Heart right ventricle (tissue), 16 donors: Measurements from ENCODE around the gene WDR12. TPM values are rescaled to one million over a fixed set of nuclear protein-coding genes. Genes with fewer than 3 reads are reported as not detected.
A peak's percentile ranks its signal among the peaks of the same experiment; 100 is the strongest.

ENCODE experiments used
- ATAC-seq, 8 donors: fragments of 200-7000 bp; cut with Tn5 transposase; one replicate each; pipeline ENCODE4 v1.9.1; 2020; ENCODE audit warnings: mild to moderate bottlenecking in 8 of 8, moderate library complexity in 8 of 8, moderate number of reproducible peaks in 1 of 8
- DNase-seq, 2 donors: peaks; one replicate each; pipeline ENCODE4 v3.0.0-alpha.2; 2020
- H3K27ac ChIP-seq, 10 donors: fragments of 200-600 bp; sonication (generic) in 2 of 10; one replicate each; pipeline versions ENCODE4 v1.5.0 to v1.8.0; 2020 to 2022; ENCODE audit warnings: mild to moderate bottlenecking in 3 of 10
- H3K27me3 ChIP-seq, 7 donors: fragments of 200-600 bp; one replicate each; pipeline ENCODE4 v1.8.0; 2021 to 2022; ENCODE audit warnings: mild to moderate bottlenecking in 2 of 7
- H3K36me3 ChIP-seq, 9 donors: fragments of 200-600 bp; sonication (generic) in 1 of 9; one replicate each; pipeline versions ENCODE4 v1.5.0 to v1.8.0; 2020 to 2022; ENCODE audit warnings: mild to moderate bottlenecking in 2 of 9
- H3K4me1 ChIP-seq, 9 donors: fragments of 200-600 bp; sonication (generic) in 1 of 9; one replicate each; pipeline versions ENCODE4 v1.5.0 to v1.8.0; 2020 to 2022; ENCODE audit warnings: mild to moderate bottlenecking in 4 of 9
- H3K4me3 ChIP-seq, 10 donors: fragments of 200-600 bp; sonication (generic) in 2 of 10; one replicate each; pipeline versions ENCODE4 v1.5.0 to v1.8.0; 2020 to 2022; ENCODE audit warnings: mild to moderate bottlenecking in 7 of 10, moderate library complexity in 2 of 10
- H3K9me3 ChIP-seq, 11 donors: fragments of 200-600 bp in 10 of 11; sonication (generic) in 2 of 11; one replicate each; pipeline versions ENCODE4 v1.5.0 to v1.8.0; 2013 to 2022; ENCODE audit warnings: mild to moderate bottlenecking in 2 of 11, control low read depth in 1 of 11, moderate library complexity in 1 of 11
- CTCF ChIP-seq, 9 donors: fragments of 200-600 bp; sonication (generic) in 2 of 9; IDR thresholded peaks; one replicate each; pipeline versions ENCODE4 v1.5.0 to v1.8.0; 2021 to 2022; ENCODE audit warnings: antibody characterized with exemption in 9 of 9, mild to moderate bottlenecking in 5 of 9, moderate library complexity in 1 of 9
- WGBS, 2 donors: extraction: QIAGEN DNeasy Blood & Tissue Kit; methylation state at CpG; one replicate each; pipeline ENCODE4 v1.1.7; 2013; ENCODE audit warnings: inconsistent platforms in 1 of 2; 5-methylcytosine and 5-hydroxymethylcytosine counted together
- intact Hi-C, 10 donors: fragments of 100-400 bp; cut with DNase I; formaldehyde crosslinking; loops; one replicate each; pipeline versions ENCODE4 v1.11.1 to v1.14.2; 2022
- polyA plus RNA-seq, 2 donors: library from polyadenylated mRNA; stranded (reverse); fragments of 200-250 nt; gene quantifications; one replicate each; pipeline ENCODE4 v1.2.3, GENCODE V29; 2013
- total RNA-seq, 10 donors: library from RNA; stranded (reverse); fragmentation: NEBNext Ultra II Directional in 3 of 10; extraction: Animal tissue kit (Norgen Biotek cat#: 25700) in 3 of 10; gene quantifications; one replicate each; pipeline versions ENCODE4 v1.2.1 to v1.2.4, GENCODE V29; 2021 to 2023
- donor health status: Arrhythmogenic right ventricular cardiomyopathy.
- donor health status: ischemic (EF 13 %, LVEDD 7.1; RV severe dilation, severe dysfunction).
- donor health status: healthy with polysubstance abuse.
- donor health status: DM: no; HTN: yes; CAD: no.
- donor health status: DM: no; HTN: no; CAD: no.
- donor health status: ischemic (EF 25% LVEDD 6.9; RV normal size, moderate dysfunction).
- donor health status: ischemic (EF 25% LVEDD 5.7; RV mildly dilated, moderate dysfunction).
- donor health status: healthy.
- donor health status: DM: yes; HTN: yes; CAD: no.
- donor health status: Ischemic cardiomyopathy.
- donor health status: ischemic (EF 35%, LVEDD 5.7; RV mildly dilated, moderate dysfunction).
- donor health status: nonischemic (EF 11% LVEDD 7.7; RV severe dilation, severe dysfunction).
- donor health status: DM: yes; HTN: yes; CAD: no.
- donor health status: PGD.
- donor health status: ischemic (EF 29% LVEDD 5.4; RV normal size, mild dysfunction).
- donor health status: nonischemic (EF 23%, LVEDD 6.1; RV moderate dilation, normal function).

Gene WDR12
- total and polyA plus RNA-seq, 12 donors = 15.4 to 52.6 (median 44.3) TPM

GRCh38 chr2:202885190-202885589 lies 26.3 kb downstream of the WDR12 start:
- 72% methylated on average over 7 of the region's 7 CpGs for WGBS, 2 donors
- peaks cover 0 to 11% (median 0%) of the 10 kb centered on the region in 9 donors for H3K4me1 ChIP-seq
- peaks cover 0 to 95% (median 27%) of the 10 kb centered on the region in 9 donors for H3K36me3 ChIP-seq
- ATAC-seq (peak in 4 of 8 donors; percentile 46 to 68 (median 65)), DNase-seq (no peak)
- no peak overlapping the region for H3K4me3 ChIP-seq
- no peaks in the 10 kb centered on the region for H3K9me3 ChIP-seq
- H3K27me3 ChIP-seq = no peaks in the 10 kb centered on the region
- intact Hi-C loops = no loop called here
- H3K27ac ChIP-seq = peak overlapping the region in 1 of 10 donors; percentile 40
- TF ChIP-seq CTCF (IDR thresholded peaks at IDR 0.05) = no peak

DNA sequence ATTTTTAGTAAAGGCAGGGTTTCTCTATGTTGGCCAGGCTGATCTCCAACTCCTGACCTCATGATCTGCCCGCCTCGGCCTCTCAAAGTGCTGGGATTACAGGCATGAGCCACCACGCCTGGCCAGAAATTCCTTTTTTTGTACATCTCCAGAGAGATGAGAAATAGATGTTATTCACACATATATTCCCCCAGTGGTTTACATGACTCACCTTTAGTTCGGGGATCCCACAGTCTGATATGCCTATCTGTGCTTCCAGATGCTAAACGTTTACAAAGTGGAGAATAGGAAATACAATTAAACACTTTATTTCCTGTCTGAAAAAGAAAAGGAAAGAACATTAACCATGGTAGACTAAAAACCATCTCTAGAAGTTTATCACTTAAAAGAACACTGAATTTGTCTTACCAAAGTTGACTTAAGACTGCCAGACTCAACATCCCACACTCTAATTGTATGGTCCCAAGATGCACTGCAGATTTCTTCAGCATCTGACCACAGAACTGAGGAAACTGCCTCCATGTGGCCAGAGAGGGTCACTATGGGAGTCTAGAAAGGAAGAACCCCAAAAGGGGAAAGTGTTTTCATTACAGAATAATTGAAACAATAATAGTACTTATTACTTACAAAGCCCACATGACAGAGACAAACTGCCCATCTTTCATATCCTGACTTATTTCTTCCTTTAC lies 27.3 kb downstream of the WDR12 start:
- intact Hi-C loops = no loop called here
- no peak for ATAC-seq
- H3K36me3 ChIP-seq = peaks cover 0 to 95% (median 27%) of the 10 kb centered on the region in 9 donors

GRCh38 chr2:202881570-202881969 lies 29.9 kb downstream of the WDR12 start:
- no peaks in the 10 kb centered on the region for H3K27me3 ChIP-seq
- peaks cover 0 to 11% (median 0%) of the 10 kb centered on the region in 9 donors for H3K4me1 ChIP-seq
- H3K4me3 ChIP-seq = no peak overlapping the region
- no peak overlapping the region for H3K27ac ChIP-seq
- DNase-seq (no peak), ATAC-seq (no peak)
- no peak for TF ChIP-seq CTCF (IDR thresholded peaks at IDR 0.05)
- intact Hi-C loops = no loop called here
- WGBS, 2 donors = 93 to 94% methylated on average over 4 of the region's 4 CpGs
- no peaks in the 10 kb centered on the region for H3K9me3 ChIP-seq
- H3K36me3 ChIP-seq = peaks cover 0 to 85% (median 27%) of the 10 kb centered on the region in 9 donors

More for the DNA sequence above, 27.3 kb downstream of the WDR12 start:
- no peak overlapping the region for H3K27ac ChIP-seq
- H3K4me3 ChIP-seq = no peak overlapping the region
- no peaks in the 10 kb centered on the region for H3K9me3 ChIP-seq
- WGBS, 2 donors = 72 to 83% methylated on average over 5 of the region's 5 CpGs
- TF ChIP-seq CTCF (IDR thresholded peaks at IDR 0.05) = no peak
- no peak for DNase-seq
- H3K4me1 ChIP-seq = peaks cover 0 to 11% (median 0%) of the 10 kb centered on the region in 9 donors
- no peaks in the 10 kb centered on the region for H3K27me3 ChIP-seq

- no peaks in the 10 kb centered on the region for H3K4me1 ChIP-seq
- H3K27me3 ChIP-seq = no peaks in the 10 kb centered on the region
- no peaks in the 10 kb centered on the region for H3K9me3 ChIP-seq
- H3K4me3 ChIP-seq = no peak overlapping the region
- H3K27ac ChIP-seq = no peak overlapping the region
- H3K36me3 ChIP-seq = peaks cover 0 to 47% (median 19%) of the 10 kb centered on the region in 9 donors
- DNase-seq (no peak), ATAC-seq (no peak)
- TF ChIP-seq CTCF (IDR thresholded peaks at IDR 0.05) = no peak
- intact Hi-C loops = loop anchor here in 3 of 10 donors (10.0 kb wide), 2 partner anchors 103 to 293 kb away; no protein-coding TSS in a partner anchor
- WGBS, 2 donors = 98 to 100% methylated on average over 2 of the region's 2 CpGs
These were observed 33.8 kb downstream of the WDR12 start for GRCh38 chr2:202877699-202878098.
